GM12873 (cell line): Measurements from ENCODE around the gene EXOSC1.

ENCODE experiments used
- TF ChIP-seq, protein P1 (sequence below): IDR thresholded peaks from 2 replicates; pipeline ENCODE4 v1.5.1; 2012; ENCODE audit warnings: low read depth, mild to moderate bottlenecking, moderate library complexity, low read length, control low read depth; ENCODE audit not compliant: insufficient read depth; ENCODE audit errors: missing control alignments

The EXOSC1 gene

GRCh38 chr10:97466755-97467154, 20.9 kb upstream of the EXOSC1 start:
- TF ChIP-seq, protein P1, sequence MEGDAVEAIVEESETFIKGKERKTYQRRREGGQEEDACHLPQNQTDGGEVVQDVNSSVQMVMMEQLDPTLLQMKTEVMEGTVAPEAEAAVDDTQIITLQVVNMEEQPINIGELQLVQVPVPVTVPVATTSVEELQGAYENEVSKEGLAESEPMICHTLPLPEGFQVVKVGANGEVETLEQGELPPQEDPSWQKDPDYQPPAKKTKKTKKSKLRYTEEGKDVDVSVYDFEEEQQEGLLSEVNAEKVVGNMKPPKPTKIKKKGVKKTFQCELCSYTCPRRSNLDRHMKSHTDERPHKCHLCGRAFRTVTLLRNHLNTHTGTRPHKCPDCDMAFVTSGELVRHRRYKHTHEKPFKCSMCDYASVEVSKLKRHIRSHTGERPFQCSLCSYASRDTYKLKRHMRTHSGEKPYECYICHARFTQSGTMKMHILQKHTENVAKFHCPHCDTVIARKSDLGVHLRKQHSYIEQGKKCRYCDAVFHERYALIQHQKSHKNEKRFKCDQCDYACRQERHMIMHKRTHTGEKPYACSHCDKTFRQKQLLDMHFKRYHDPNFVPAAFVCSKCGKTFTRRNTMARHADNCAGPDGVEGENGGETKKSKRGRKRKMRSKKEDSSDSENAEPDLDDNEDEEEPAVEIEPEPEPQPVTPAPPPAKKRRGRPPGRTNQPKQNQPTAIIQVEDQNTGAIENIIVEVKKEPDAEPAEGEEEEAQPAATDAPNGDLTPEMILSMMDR: no peak

GRCh38 chr10:97465982-97466381, 20.2 kb upstream of the EXOSC1 start:
- TF ChIP-seq, protein P1: no peak

DNA sequence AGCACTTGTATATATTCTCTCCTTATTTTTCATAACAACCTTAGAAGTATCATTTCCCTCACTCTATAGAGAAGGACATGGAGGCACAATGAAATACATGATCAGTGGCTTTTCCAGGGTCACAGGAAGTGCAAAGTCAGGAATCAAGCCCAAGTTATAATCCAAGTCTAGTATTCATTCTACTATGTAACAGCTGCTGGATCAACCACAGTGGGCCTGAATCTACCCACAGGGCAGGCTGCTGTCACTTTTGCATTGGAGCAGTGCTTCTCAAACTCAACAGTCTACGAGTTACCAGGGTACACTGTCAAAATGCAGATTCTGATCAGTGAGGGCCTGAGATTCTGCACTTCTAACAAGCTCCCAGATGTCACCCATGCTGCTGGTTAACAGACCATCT, 18.4 kb upstream of the EXOSC1 start:
- TF ChIP-seq, protein P1: no peak

- TF ChIP-seq, protein P1: peak; percentile 86
Observed at GRCh38 chr10:97463363-97464132, 17.7 kb upstream of the EXOSC1 start.

DNA sequence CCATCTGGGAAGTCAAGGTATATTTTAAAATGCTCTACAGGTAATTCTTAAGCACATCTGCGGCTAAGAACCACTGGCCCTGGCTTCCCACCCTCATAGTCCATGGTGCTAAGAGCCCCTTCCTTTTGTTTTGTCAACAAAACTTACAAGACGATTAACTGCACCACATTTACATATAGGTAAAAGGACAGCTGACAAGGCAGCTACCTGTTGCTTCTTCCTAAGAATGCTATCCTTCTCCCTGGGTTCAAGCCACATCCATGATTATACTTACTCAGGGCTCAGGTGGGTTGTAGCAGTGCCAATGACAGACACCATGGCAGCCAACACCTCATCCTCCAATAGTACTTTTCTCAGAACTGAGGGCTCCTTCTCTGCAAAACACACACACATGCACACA, 16.5 kb upstream of the EXOSC1 start:
- TF ChIP-seq, protein P1: no peak

- TF ChIP-seq, protein P1: no peak
Observed at GRCh38 chr10:97459933-97460332, 14.1 kb upstream of the EXOSC1 start.

- TF ChIP-seq, protein P1: no peak
Observed at GRCh38 chr10:97459111-97459510, 13.3 kb upstream of the EXOSC1 start.
